ENCODE measurements around the gene RPS8. TPM values are rescaled to one million over a fixed set of nuclear protein-coding genes. Genes with fewer than 3 reads are reported as not detected.

RPS8 gene
- total RNA-seq, 1 donor from 2014 or later, result 2,216 TPM

- peaks cover 41% of the 10 kb centered on the region for H3K4me1 Mint-ChIP-seq
- H3K27ac Mint-ChIP-seq (ENCODE audit: unreplicated experiment), result no peak overlapping the region
Measured at GRCh38 chr1:44777969-44778635, 2.8 kb downstream of the RPS8 start.

GRCh38 chr1:44778705-44779576, 3.6 kb downstream of the RPS8 start:
- TF ChIP-seq CTCF (conservative IDR thresholded peaks at IDR 0.05), result no peak
- Mint-ChIP-seq H3K36me3 (ENCODE audit: low read depth) (peaks cover 38% of the 10 kb centered on the region), H3K4me3 (peak overlapping the region; percentile 90)

More at GRCh38 chr1:44777969-44778635, 2.8 kb downstream of the RPS8 start:
- DNase-seq (ENCODE audit: low read depth, low spot score), result no peak
- H3K9me3 Mint-ChIP-seq, result no peaks in the 10 kb centered on the region
- peak overlapping the region; percentile 90 for H3K4me3 Mint-ChIP-seq
- peaks cover 38% of the 10 kb centered on the region for H3K36me3 Mint-ChIP-seq (ENCODE audit: low read depth)
- no peaks in the 10 kb centered on the region for H3K27me3 Mint-ChIP-seq (ENCODE audit: low read depth)
- no peak for TF ChIP-seq CTCF (conservative IDR thresholded peaks at IDR 0.05)

GRCh38 chr1:44780583-44781121, 5.3 kb downstream of the RPS8 start:
- H3K9me3 Mint-ChIP-seq, result no peaks in the 10 kb centered on the region

More at GRCh38 chr1:44778705-44779576, 3.6 kb downstream of the RPS8 start:
- peaks cover 47% of the 10 kb centered on the region for H3K4me1 Mint-ChIP-seq
- DNase-seq (ENCODE audit: low read depth, low spot score), result no peak
- peaks cover 5% of the 10 kb centered on the region for H3K27me3 Mint-ChIP-seq (ENCODE audit: low read depth)
- peak overlapping the region; percentile 28 for H3K27ac Mint-ChIP-seq (ENCODE audit: unreplicated experiment)
- no peaks in the 10 kb centered on the region for H3K9me3 Mint-ChIP-seq

GRCh38 chr1:44783697-44784093, 8.4 kb downstream of the RPS8 start:
- no peak for DNase-seq (ENCODE audit: low read depth, low spot score)
- H3K36me3 Mint-ChIP-seq (ENCODE audit: low read depth), result peaks cover 20% of the 10 kb centered on the region
- peaks cover 33% of the 10 kb centered on the region for H3K4me1 Mint-ChIP-seq
- no peaks in the 10 kb centered on the region for H3K9me3 Mint-ChIP-seq
- peak overlapping the region; percentile 85 for H3K4me3 Mint-ChIP-seq
- no peak overlapping the region for H3K27ac Mint-ChIP-seq (ENCODE audit: unreplicated experiment)
- no peak for TF ChIP-seq CTCF (conservative IDR thresholded peaks at IDR 0.05)
- peaks cover 10% of the 10 kb centered on the region for H3K27me3 Mint-ChIP-seq (ENCODE audit: low read depth)

More at GRCh38 chr1:44780583-44781121, 5.3 kb downstream of the RPS8 start:
- Mint-ChIP-seq H3K27ac (ENCODE audit: unreplicated experiment) (no peak overlapping the region), H3K4me3 (peak overlapping the region; percentile 90), H3K36me3 (ENCODE audit: low read depth) (peaks cover 38% of the 10 kb centered on the region), H3K4me1 (peaks cover 46% of the 10 kb centered on the region), H3K27me3 (ENCODE audit: low read depth) (peaks cover 8% of the 10 kb centered on the region)
- no peak for TF ChIP-seq CTCF (conservative IDR thresholded peaks at IDR 0.05)
- DNase-seq (ENCODE audit: low read depth, low spot score), result no peak

- no peak for TF ChIP-seq CTCF (conservative IDR thresholded peaks at IDR 0.05)
- Mint-ChIP-seq H3K9me3 (no peaks in the 10 kb centered on the region), H3K4me3 (peak overlapping the region; percentile 85), H3K27me3 (ENCODE audit: low read depth) (peaks cover 10% of the 10 kb centered on the region), H3K36me3 (ENCODE audit: low read depth) (peaks cover 17% of the 10 kb centered on the region), H3K4me1 (peaks cover 31% of the 10 kb centered on the region), H3K27ac (ENCODE audit: unreplicated experiment) (no peak overlapping the region)
- DNase-seq (ENCODE audit: low read depth, low spot score), result no peak
Measured at GRCh38 chr1:44784094-44785028, 9.0 kb downstream of the RPS8 start.

All from neural crest cell (in vitro differentiated cells).